Measurements from ENCODE around the gene TPRKB. TPM values are rescaled to one million over a fixed set of nuclear protein-coding genes. Genes with fewer than 3 reads are reported as not detected.
A peak's percentile ranks its signal among the peaks of the same experiment; 100 is the strongest.
"Not testable (repeated sequence)": the region's sequence is repeated elsewhere in the genome, so short reads cannot be mapped to it uniquely, and the experiment has no call there.

TPRKB gene
- total RNA-seq (48.2 TPM), polyA plus RNA-seq (49.9 TPM)

- H3K4me1 ChIP-seq (ENCODE audit: insufficient read depth): no peaks in the 10 kb centered on the region
- DNase-seq (ENCODE audit: extremely low spot score): peak; percentile 91
- peak within 1 kb of the TSS; percentile 77 for H3K4me3 ChIP-seq (ENCODE audit: low read depth, low read length)
- under 1% methylated on average over 49 of the region's 49 CpGs for WGBS
- no peak within 1 kb of the TSS for H3K27ac ChIP-seq (ENCODE audit: low read depth)
- H3K36me3 ChIP-seq (ENCODE audit: insufficient read depth): peaks cover 4% of the 10 kb centered on the region
Observed at GRCh38 chr2:73736855-73737779, at the start of gene TPRKB. Gene TPRKB (minus strand): TSS chr2:73737345. CDS start chr2:73734569, 2,776 bp downstream.

GRCh38 chr2:73783883-73784282, 46.7 kb upstream of the TPRKB start, which contains the start of gene C2orf78:
Gene C2orf78 (plus strand): TSS chr2:73784183. CDS start chr2:73784310, 127 bp downstream.
- DNase-seq (ENCODE audit: extremely low spot score); H3K36me3 ChIP-seq (ENCODE audit: insufficient read depth): not testable (repeated sequence)
- 57% methylated on average over 3 of the region's 3 CpGs for WGBS

GRCh38 chr2:73783402-73783801, 46.3 kb upstream of the TPRKB start:
- not testable (repeated sequence) for H3K27ac ChIP-seq (ENCODE audit: low read depth); H3K36me3 ChIP-seq (ENCODE audit: insufficient read depth); H3K4me3 ChIP-seq (ENCODE audit: low read depth, low read length); DNase-seq (ENCODE audit: extremely low spot score); H3K4me1 ChIP-seq (ENCODE audit: insufficient read depth)
- 74% methylated on average over 15 of the region's 15 CpGs for WGBS

More at GRCh38 chr2:73783883-73784282, 46.7 kb upstream of the TPRKB start, which contains the start of gene C2orf78:
- not testable (repeated sequence) for H3K27ac ChIP-seq (ENCODE audit: low read depth); H3K4me1 ChIP-seq (ENCODE audit: insufficient read depth); H3K4me3 ChIP-seq (ENCODE audit: low read depth, low read length)

GRCh38 chr2:73780237-73780582, 43.1 kb upstream of the TPRKB start:
- H3K4me1 ChIP-seq (ENCODE audit: insufficient read depth): peaks cover 2% of the 10 kb centered on the region
- 6% methylated on average over 7 of the region's 7 CpGs for WGBS
- H3K27ac ChIP-seq (ENCODE audit: low read depth): no peak overlapping the region
- no peaks in the 10 kb centered on the region for H3K36me3 ChIP-seq (ENCODE audit: insufficient read depth)
- DNase-seq (ENCODE audit: extremely low spot score): no peak
- no peak overlapping the region for H3K4me3 ChIP-seq (ENCODE audit: low read depth, low read length)

GRCh38 chr2:73779467-73780236, 42.5 kb upstream of the TPRKB start, which contains the start of gene DUSP11:
Gene DUSP11 (minus strand): TSS chr2:73780103. CDS start chr2:73779974, 129 bp downstream.
- under 1% methylated on average over 40 of the region's 40 CpGs for WGBS
- Histone ChIP-seq H3K4me3 (ENCODE audit: low read depth, low read length) (peak within 1 kb of the TSS; percentile 65), H3K36me3 (ENCODE audit: insufficient read depth) (no peaks in the 10 kb centered on the region), H3K27ac (ENCODE audit: low read depth) (peak within 1 kb of the TSS; percentile 81), H3K4me1 (ENCODE audit: insufficient read depth) (peaks cover 2% of the 10 kb centered on the region)
- DNase-seq (ENCODE audit: extremely low spot score): peak; percentile 90

GRCh38 chr2:73778867-73779466, 41.8 kb upstream of the TPRKB start:
- 72% methylated on average over 18 of the region's 18 CpGs for WGBS
- peak overlapping the region; percentile 65 for H3K4me3 ChIP-seq (ENCODE audit: low read depth, low read length)
- not testable (repeated sequence) for H3K27ac ChIP-seq (ENCODE audit: low read depth); DNase-seq (ENCODE audit: extremely low spot score); H3K36me3 ChIP-seq (ENCODE audit: insufficient read depth); H3K4me1 ChIP-seq (ENCODE audit: insufficient read depth)

- WGBS: 83% methylated on average over 8 of the region's 8 CpGs
- Histone ChIP-seq H3K4me3 (ENCODE audit: low read depth, low read length) (no peak overlapping the region), H3K4me1 (ENCODE audit: insufficient read depth) (peaks cover 2% of the 10 kb centered on the region), H3K36me3 (ENCODE audit: insufficient read depth) (no peaks in the 10 kb centered on the region), H3K27ac (ENCODE audit: low read depth) (no peak overlapping the region)
- DNase-seq (ENCODE audit: extremely low spot score): no peak
Observed at GRCh38 chr2:73776869-73777519, 39.8 kb upstream of the TPRKB start.

- Histone ChIP-seq H3K36me3 (ENCODE audit: insufficient read depth) (no peaks in the 10 kb centered on the region), H3K4me3 (ENCODE audit: low read depth, low read length) (no peak overlapping the region), H3K4me1 (ENCODE audit: insufficient read depth) (peaks cover 2% of the 10 kb centered on the region), H3K27ac (ENCODE audit: low read depth) (no peak overlapping the region)
- DNase-seq (ENCODE audit: extremely low spot score): no peak
- 92% methylated on average over 4 of the region's 4 CpGs for WGBS
Observed at GRCh38 chr2:73776381-73776780, 39.2 kb upstream of the TPRKB start.

- no peaks in the 10 kb centered on the region for H3K4me1 ChIP-seq (ENCODE audit: insufficient read depth)
- H3K36me3 ChIP-seq (ENCODE audit: insufficient read depth): no peaks in the 10 kb centered on the region
- DNase-seq (ENCODE audit: extremely low spot score): no peak
- H3K27ac ChIP-seq (ENCODE audit: low read depth): no peak overlapping the region
- H3K4me3 ChIP-seq (ENCODE audit: low read depth, low read length): no peak overlapping the region
Observed at GRCh38 chr2:73772819-73773218, 35.7 kb upstream of the TPRKB start.

- no peak for DNase-seq (ENCODE audit: extremely low spot score)
- 82% methylated on average over 3 of the region's 3 CpGs for WGBS
- Histone ChIP-seq H3K4me3 (ENCODE audit: low read depth, low read length) (no peak overlapping the region), H3K27ac (ENCODE audit: low read depth) (no peak overlapping the region), H3K36me3 (ENCODE audit: insufficient read depth) (peaks cover 2% of the 10 kb centered on the region), H3K4me1 (ENCODE audit: insufficient read depth) (no peaks in the 10 kb centered on the region)
Observed at GRCh38 chr2:73770725-73771124, 33.6 kb upstream of the TPRKB start.

- Histone ChIP-seq H3K36me3 (ENCODE audit: insufficient read depth) (peaks cover 3% of the 10 kb centered on the region), H3K4me1 (ENCODE audit: insufficient read depth) (no peaks in the 10 kb centered on the region), H3K4me3 (ENCODE audit: low read depth, low read length) (no peak overlapping the region), H3K27ac (ENCODE audit: low read depth) (no peak overlapping the region)
- no peak for DNase-seq (ENCODE audit: extremely low spot score)
- 88% methylated on average over 4 of the region's 4 CpGs for WGBS
Observed at GRCh38 chr2:73766994-73767393, 29.8 kb upstream of the TPRKB start.

- Histone ChIP-seq H3K4me1 (ENCODE audit: insufficient read depth) (no peaks in the 10 kb centered on the region), H3K27ac (ENCODE audit: low read depth) (no peak overlapping the region), H3K36me3 (ENCODE audit: insufficient read depth) (peaks cover 3% of the 10 kb centered on the region), H3K4me3 (ENCODE audit: low read depth, low read length) (no peak overlapping the region)
- 95% methylated on average over 1 of the region's 1 CpG for WGBS
- no peak for DNase-seq (ENCODE audit: extremely low spot score)
Observed at GRCh38 chr2:73766349-73766748, 29.2 kb upstream of the TPRKB start.

- DNase-seq (ENCODE audit: extremely low spot score): no peak
- Histone ChIP-seq H3K4me3 (ENCODE audit: low read depth, low read length) (no peak overlapping the region), H3K4me1 (ENCODE audit: insufficient read depth) (no peaks in the 10 kb centered on the region), H3K27ac (ENCODE audit: low read depth) (no peak overlapping the region), H3K36me3 (ENCODE audit: insufficient read depth) (peaks cover 6% of the 10 kb centered on the region)
- 97% methylated on average over 1 of the region's 1 CpG for WGBS
Observed at GRCh38 chr2:73764945-73765344, 27.8 kb upstream of the TPRKB start.

All from urinary bladder (tissue), 4 donors.